K562 (cell line): ENCODE measurements around the gene CD226. TPM values are rescaled to one million over a fixed set of nuclear protein-coding genes. Genes with fewer than 3 reads are reported as not detected.
A peak's percentile ranks its signal among the peaks of the same experiment; 100 is the strongest.

Experiments
- ATAC-seq: fragments of 200-7000 bp; cut with Tn5 transposase; 3 replicates; pipeline ENCODE4 v1.9.1; 2020; ENCODE audit warnings: moderate library complexity
- BruUV-seq: library from RNA; stranded (reverse); fragments of 400-500 nt; replicated peaks from 2 replicates; lab custom pipeline; 2021; lab: Mats Ljungman, UMichigan
- CTCF ChIA-PET: fragments of 300-600 bp; formaldehyde crosslinking; extraction: SDS; loops from one replicate; lab custom pipeline; 2021; ENCODE audit warnings: low intra/inter-chr PET ratio; lab: Yijun Ruan, JAX
- POLR2A ChIA-PET: fragments of 300-600, 350-650 bp; sonication (Branson Sonifier 250); formaldehyde crosslinking; extraction: SDS; loops from one replicate; lab custom pipeline; 2021; ENCODE audit warnings: antibody characterized with exemption, inconsistent platforms; lab: Yijun Ruan, JAX
- DNase-seq, 4 experiments: peaks; one replicate each; pipeline versions ENCODE4 v3.0.0 to v3.0.0-alpha.2; 2011 to 2018; ENCODE audit warnings: low spot score in 3 of 4, mixed read lengths in 3 of 4; ENCODE audit errors: extremely low read depth in 1 of 4
- FAIRE-seq: peaks from 2 replicates; lab custom pipeline; 2011; peaks lifted over from hg19 to GRCh38; lab: Jason Lieb, UNC
- H2AFZ ChIP-seq: 2 replicates; pipeline ENCODE4 v1.6.0; 2011; ENCODE audit warnings: low read depth, low read length, control low read depth, inconsistent platforms
- H3K27ac ChIP-seq: fragments of 200-600 bp; 3 replicates; pipeline ENCODE4 v1.8.0; 2011; ENCODE audit warnings: low read depth, mild to moderate bottlenecking, control low read depth, inconsistent platforms, low read length, moderate library complexity, mixed read lengths; ENCODE audit errors: extremely low read depth
- H3K27me3 ChIP-seq, 2 experiments: fragments of 300-600 bp in 1 of 2; 2 replicates in 1 of 2; 3 replicates in 1 of 2; pipeline versions ENCODE4 v1.6.0 to v1.8.0; 2011; ENCODE audit warnings: inconsistent platforms in 2 of 2, low read length in 2 of 2, mild to moderate bottlenecking in 1 of 2, mixed read lengths in 1 of 2, moderate library complexity in 1 of 2; ENCODE audit not compliant: control insufficient read depth in 2 of 2, insufficient read depth in 2 of 2
- H3K36me3 ChIP-seq: fragments of 300-600 bp; 3 replicates; pipeline ENCODE4 v1.8.0; 2011; ENCODE audit warnings: mild to moderate bottlenecking, low read length, inconsistent platforms; ENCODE audit not compliant: control insufficient read depth, insufficient read depth
- H3K4me1 ChIP-seq, 2 experiments: fragments of 200-600 bp in 1 of 2; replicated peaks in 1 of 2; 2 replicates in 1 of 2; 3 replicates in 1 of 2; pipeline versions ENCODE4 v1.5.1 to v1.8.0; 2011; ENCODE audit warnings: inconsistent platforms in 2 of 2, low read length in 2 of 2, mild to moderate bottlenecking in 1 of 2, mixed read lengths in 1 of 2, moderate library complexity in 1 of 2; ENCODE audit not compliant: control insufficient read depth in 2 of 2, insufficient read depth in 2 of 2
- H3K4me2 ChIP-seq: 2 replicates; pipeline ENCODE4 v1.6.1; 2011; ENCODE audit warnings: low read length, control low read depth, inconsistent platforms, mixed read lengths; ENCODE audit not compliant: insufficient read depth
- H3K4me3 ChIP-seq: fragments of 200-600 bp; sonication (generic), shearing (Covaris generic); 2 replicates; pipeline ENCODE4 v1.5.1; 2016; ENCODE audit warnings: control low read depth, inconsistent platforms
- H3K79me2 ChIP-seq: fragments of 200-600 bp; 3 replicates; pipeline ENCODE4 v1.8.0; 2011; ENCODE audit warnings: low read length, inconsistent platforms; ENCODE audit not compliant: control insufficient read depth, insufficient read depth
- H3K9ac ChIP-seq, 2 experiments: 2 replicates each; pipeline versions ENCODE4 v1.6.0 to v1.6.1; 2011; ENCODE audit warnings: low read depth in 2 of 2, low read length in 2 of 2, control low read depth in 1 of 2, inconsistent platforms in 1 of 2, mild to moderate bottlenecking in 1 of 2, mixed read lengths in 1 of 2; ENCODE audit not compliant: insufficient read depth in 1 of 2
- H3K9me1 ChIP-seq: one replicate; pipeline ENCODE4 v1.6.0; 2011; ENCODE audit warnings: inconsistent platforms, mild to moderate bottlenecking, low read length, moderate library complexity; ENCODE audit not compliant: control insufficient read depth, insufficient read depth
- H3K9me3 ChIP-seq: replicated peaks from 2 replicates; pipeline ENCODE4 v1.5.1; 2011; ENCODE audit warnings: low read depth, low read length, inconsistent platforms; ENCODE audit not compliant: control insufficient read depth, insufficient read depth
- H4K20me1 ChIP-seq: replicated peaks from 2 replicates; pipeline ENCODE4 v1.6.1; 2011; ENCODE audit warnings: low read length, inconsistent platforms, mixed read lengths; ENCODE audit not compliant: control insufficient read depth, insufficient read depth
- CEBPG ChIP-seq, 3 experiments: fragments of 200-800 bp in 1 of 3; sonication (Bioruptor generic) in 1 of 3; sonication (generic) in 1 of 3; formaldehyde crosslinking in 1 of 3; IDR thresholded peaks in 2 of 3; conservative IDR thresholded peaks in 1 of 3; 2 replicates each; pipeline versions ENCODE4 v1.6.1 to v1.8.0; 2016 to 2022; ENCODE audit warnings: missing compliant biosample characterization in 2 of 3, missing genetic modification characterization in 2 of 3, mild to moderate bottlenecking in 1 of 3, missing genetic modification reagents in 1 of 3
- DDX20 ChIP-seq: fragments of 450-650 bp; IDR thresholded peaks from 2 replicates; pipeline ENCODE4 v1.6.1; 2016; ENCODE audit warnings: missing genetic modification characterization, low read depth, mild to moderate bottlenecking, missing compliant biosample characterization, moderate library complexity
- E2F8 ChIP-seq: fragments of 450-650 bp; IDR thresholded peaks from 2 replicates; pipeline ENCODE4 v1.7.1; 2018; ENCODE audit warnings: mild to moderate bottlenecking, low read depth; ENCODE audit not compliant: partially characterized antibody
- SAFB ChIP-seq: fragments of 200-400 bp; formaldehyde crosslinking; IDR thresholded peaks from 2 replicates; pipeline ENCODE4 v1.6.1; 2017; ENCODE audit warnings: low read depth, low read length, borderline replicate concordance
- WGBS: fragments of 100-300 bp; shearing (Covaris generic); methylation state at CpG from one replicate; pipeline ENCODE4 v1.1.6; 2016; ENCODE audit warnings: low coverage, mixed read lengths; ENCODE audit not compliant: insufficient coverage; ENCODE audit errors: missing lambda C conversion rate; 5-methylcytosine and 5-hydroxymethylcytosine counted together
- in situ Hi-C: fragments of 300-500 bp; cut with MboI; formaldehyde crosslinking; loops from 4 replicates; pipeline ENCODE4 v1.15.0; 2018; ENCODE audit warnings: inconsistent platforms, mixed read lengths
- intact Hi-C: fragments of 100-400 bp; cut with micrococcal nuclease; formaldehyde crosslinking; loops from 2 replicates; pipeline ENCODE4 v1.14.2; 2022
- polyA plus RNA-seq, 8 experiments: library from polyadenylated mRNA; depleted of rRNA in 4 of 8; stranded (reverse) in 5 of 8; unstranded in 3 of 8; fragments of >200 nt; fragmentation: Nextera tagmentation in 2 of 8; fragmentation: Illumina TruSeq in 1 of 8; extraction: Ambion mirVana in 2 of 8; extraction: Trizol in 1 of 8; gene quantifications; 2 replicates each; pipeline versions ENCODE4 v1.2.1 to v1.2.3, GENCODE V29; 2011 to 2014; ENCODE audit warnings: inconsistent platforms in 1 of 8, missing spikeins in 1 of 8
- total RNA-seq, 7 experiments: library from RNA; depleted of rRNA in 6 of 7; stranded (reverse); fragments of >200 nt in 6 of 7; fragmentation: Illumina TruSeq in 2 of 7; extraction: Trizol in 2 of 7; gene quantifications; 2 replicates each; pipeline versions ENCODE4 v1.2.1 to v1.2.3, GENCODE V29; 2011 to 2021; ENCODE audit warnings: low replicate concordance in 1 of 7
- TF ChIP-seq, protein P1 (sequence below): fragments of 250-450 bp; sonication (Bioruptor Pico); IDR thresholded peaks from 2 replicates; pipeline ENCODE4 v1.4.0; 2020; ENCODE audit warnings: mild to moderate bottlenecking, moderate library complexity, borderline replicate concordance
- TF ChIP-seq, protein P2 (sequence below): fragments of 450-650 bp; IDR thresholded peaks from 2 replicates; pipeline ENCODE4 v1.6.1; 2016; ENCODE audit warnings: low read depth

CD226 gene
- total and polyA plus RNA-seq, 9 of the 15 experiments (the other 6 are each of a cell fraction or from before 2014, with no cell fraction given), result 0.32 to 1.7 (median 0.80) TPM

GRCh38 chr18:69985239-69985638 is 37.6 kb upstream of the CD226 start:
- intact Hi-C loops, result no loop called here
- POLR2A ChIA-PET, result no interaction called here
- in situ Hi-C loops, result no loop called here
- Histone ChIP-seq H3K4me1 (peaks cover 0 to 9% of the 10 kb centered on the region in 2 experiments; a peak in 2 of 5 replicates), H3K9me3 (no peaks in the 10 kb centered on the region), H3K4me3 (no peak overlapping the region), H3K27me3 (no peaks in the 10 kb centered on the region), H3K9ac (no peak overlapping the region), H3K9me1 (no peaks in the 10 kb centered on the region), H3K79me2 (no peaks in the 10 kb centered on the region), H3K4me2 (no peak overlapping the region), H3K36me3 (no peaks in the 10 kb centered on the region), H3K27ac (no peak overlapping the region), H2AFZ (no peak overlapping the region), H4K20me1 (no peaks in the 10 kb centered on the region)
- 91% methylated on average over 4 of the region's 4 CpGs for WGBS
- FAIRE-seq (no peak), ATAC-seq (peak; percentile 51; the same call in 2 of the 3 replicates), DNase-seq (no peak)
- CTCF ChIA-PET, result no interaction called here
- BruUV-seq, result no TSS peak
- TF ChIP-seq, protein P1, sequence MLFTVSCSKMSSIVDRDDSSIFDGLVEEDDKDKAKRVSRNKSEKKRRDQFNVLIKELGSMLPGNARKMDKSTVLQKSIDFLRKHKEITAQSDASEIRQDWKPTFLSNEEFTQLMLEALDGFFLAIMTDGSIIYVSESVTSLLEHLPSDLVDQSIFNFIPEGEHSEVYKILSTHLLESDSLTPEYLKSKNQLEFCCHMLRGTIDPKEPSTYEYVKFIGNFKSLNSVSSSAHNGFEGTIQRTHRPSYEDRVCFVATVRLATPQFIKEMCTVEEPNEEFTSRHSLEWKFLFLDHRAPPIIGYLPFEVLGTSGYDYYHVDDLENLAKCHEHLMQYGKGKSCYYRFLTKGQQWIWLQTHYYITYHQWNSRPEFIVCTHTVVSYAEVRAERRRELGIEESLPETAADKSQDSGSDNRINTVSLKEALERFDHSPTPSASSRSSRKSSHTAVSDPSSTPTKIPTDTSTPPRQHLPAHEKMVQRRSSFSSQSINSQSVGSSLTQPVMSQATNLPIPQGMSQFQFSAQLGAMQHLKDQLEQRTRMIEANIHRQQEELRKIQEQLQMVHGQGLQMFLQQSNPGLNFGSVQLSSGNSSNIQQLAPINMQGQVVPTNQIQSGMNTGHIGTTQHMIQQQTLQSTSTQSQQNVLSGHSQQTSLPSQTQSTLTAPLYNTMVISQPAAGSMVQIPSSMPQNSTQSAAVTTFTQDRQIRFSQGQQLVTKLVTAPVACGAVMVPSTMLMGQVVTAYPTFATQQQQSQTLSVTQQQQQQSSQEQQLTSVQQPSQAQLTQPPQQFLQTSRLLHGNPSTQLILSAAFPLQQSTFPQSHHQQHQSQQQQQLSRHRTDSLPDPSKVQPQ (CRISPR knock-in tag), result no peak
- TF ChIP-seq, protein P2, sequence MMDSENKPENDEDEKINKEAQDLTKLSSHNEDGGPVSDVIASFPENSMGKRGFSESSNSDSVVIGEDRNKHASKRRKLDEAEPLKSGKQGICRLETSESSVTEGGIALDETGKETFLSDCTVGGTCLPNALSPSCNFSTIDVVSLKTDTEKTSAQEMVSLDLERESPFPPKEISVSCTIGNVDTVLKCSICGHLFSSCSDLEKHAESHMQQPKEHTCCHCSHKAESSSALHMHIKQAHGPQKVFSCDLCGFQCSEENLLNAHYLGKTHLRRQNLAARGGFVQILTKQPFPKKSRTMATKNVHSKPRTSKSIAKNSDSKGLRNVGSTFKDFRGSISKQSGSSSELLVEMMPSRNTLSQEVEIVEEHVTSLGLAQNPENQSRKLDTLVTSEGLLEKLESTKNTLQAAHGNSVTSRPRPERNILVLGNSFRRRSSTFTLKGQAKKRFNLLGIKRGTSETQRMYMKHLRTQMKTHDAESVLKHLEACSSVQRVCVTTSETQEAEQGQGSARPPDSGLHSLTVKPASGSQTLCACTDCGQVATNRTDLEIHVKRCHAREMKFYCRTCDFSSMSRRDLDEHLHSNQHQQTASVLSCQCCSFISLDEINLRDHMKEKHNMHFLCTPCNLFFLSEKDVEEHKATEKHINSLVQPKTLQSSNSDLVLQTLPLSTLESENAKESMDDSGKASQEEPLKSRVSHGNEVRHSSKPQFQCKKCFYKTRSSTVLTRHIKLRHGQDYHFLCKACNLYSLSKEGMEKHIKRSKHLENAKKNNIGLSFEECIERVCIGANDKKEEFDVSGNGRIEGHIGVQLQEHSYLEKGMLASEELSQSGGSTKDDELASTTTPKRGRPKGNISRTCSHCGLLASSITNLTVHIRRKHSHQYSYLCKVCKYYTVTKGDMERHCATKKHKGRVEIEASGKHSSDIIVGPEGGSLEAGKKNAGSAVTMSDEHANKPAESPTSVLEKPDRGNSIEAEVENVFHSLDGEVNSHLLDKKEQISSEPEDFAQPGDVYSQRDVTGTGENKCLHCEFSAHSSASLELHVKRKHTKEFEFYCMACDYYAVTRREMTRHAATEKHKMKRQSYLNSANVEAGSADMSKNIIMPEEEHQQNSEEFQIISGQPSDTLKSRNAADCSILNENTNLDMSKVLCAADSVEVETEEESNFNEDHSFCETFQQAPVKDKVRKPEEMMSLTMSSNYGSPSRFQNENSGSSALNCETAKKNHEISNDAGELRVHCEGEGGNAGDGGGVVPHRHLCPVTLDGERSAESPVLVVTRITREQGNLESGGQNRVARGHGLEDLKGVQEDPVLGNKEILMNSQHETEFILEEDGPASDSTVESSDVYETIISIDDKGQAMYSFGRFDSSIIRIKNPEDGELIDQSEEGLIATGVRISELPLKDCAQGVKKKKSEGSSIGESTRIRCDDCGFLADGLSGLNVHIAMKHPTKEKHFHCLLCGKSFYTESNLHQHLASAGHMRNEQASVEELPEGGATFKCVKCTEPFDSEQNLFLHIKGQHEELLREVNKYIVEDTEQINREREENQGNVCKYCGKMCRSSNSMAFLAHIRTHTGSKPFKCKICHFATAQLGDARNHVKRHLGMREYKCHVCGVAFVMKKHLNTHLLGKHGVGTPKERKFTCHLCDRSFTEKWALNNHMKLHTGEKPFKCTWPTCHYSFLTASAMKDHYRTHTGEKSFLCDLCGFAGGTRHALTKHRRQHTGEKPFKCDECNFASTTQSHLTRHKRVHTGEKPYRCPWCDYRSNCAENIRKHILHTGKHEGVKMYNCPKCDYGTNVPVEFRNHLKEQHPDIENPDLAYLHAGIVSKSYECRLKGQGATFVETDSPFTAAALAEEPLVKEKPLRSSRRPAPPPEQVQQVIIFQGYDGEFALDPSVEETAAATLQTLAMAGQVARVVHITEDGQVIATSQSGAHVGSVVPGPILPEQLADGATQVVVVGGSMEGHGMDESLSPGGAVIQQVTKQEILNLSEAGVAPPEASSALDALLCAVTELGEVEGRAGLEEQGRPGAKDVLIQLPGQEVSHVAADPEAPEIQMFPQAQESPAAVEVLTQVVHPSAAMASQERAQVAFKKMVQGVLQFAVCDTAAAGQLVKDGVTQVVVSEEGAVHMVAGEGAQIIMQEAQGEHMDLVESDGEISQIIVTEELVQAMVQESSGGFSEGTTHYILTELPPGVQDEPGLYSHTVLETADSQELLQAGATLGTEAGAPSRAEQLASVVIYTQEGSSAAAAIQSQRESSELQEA, result no peak
- TF ChIP-seq SAFB (no peak), E2F8 (no peak), CEBPG (CRISPR knock-in tag; IDR thresholded peaks at IDR 0.05) (no peak), CEBPG (tag; conservative IDR thresholded peaks at IDR 0.05 in 1 of 2, IDR thresholded peaks at IDR 0.05 in 1 of 2) (no peak), DDX20 (tag) (no peak)
